ENCODE measurements around the gene CCDC83. TPM values are rescaled to one million over a fixed set of nuclear protein-coding genes. Genes with fewer than 3 reads are reported as not detected.
"Not testable (repeated sequence)": the region's sequence is repeated elsewhere in the genome, so short reads cannot be mapped to it uniquely, and the experiment has no call there.

CCDC83 gene
- total RNA-seq, 1 experiment from 2014 or later = not detected

DNA sequence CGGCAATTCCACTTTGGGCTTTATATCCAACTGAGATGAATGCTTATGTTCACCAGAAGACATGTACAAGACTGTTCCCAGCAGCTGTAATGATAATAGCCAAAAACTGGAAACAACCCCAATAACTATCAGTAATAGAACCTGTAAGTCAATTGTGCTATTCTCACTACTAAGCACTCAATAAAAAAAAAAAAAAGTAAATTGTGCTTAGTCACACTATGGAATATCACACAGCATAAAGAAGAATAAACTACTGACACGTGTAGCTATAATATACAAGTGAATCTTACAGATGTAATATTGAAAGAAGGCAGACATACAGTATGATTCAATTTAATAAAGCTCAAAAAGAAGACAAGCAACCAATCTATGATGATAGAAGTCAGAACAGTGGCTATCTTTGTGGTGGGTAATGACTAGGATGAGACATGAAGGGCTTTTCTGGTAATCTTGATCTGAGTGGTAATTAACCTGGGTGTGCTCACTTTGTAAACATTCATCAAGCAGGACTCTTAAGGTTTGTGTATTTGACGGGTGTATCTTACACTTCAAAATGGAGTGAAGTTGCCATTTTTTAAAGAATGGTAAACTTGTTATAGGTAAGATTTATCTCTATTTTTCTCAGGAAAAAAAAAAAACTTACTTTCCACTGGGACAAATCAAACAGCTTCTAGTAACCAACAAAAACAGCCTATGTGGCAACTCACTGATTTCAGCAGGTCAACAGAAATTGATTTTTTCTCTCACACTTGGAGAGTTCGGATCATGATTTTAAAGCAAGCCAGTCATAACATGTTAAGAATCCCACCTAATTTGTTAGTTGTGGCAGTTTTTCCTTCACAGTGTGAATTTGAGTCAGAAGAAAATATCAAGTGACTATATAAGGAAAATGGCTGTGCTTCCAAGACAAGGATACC, 84.2 kb downstream of the CCDC83 start:
- DNase-seq (ENCODE audit: low spot score) = no peak

DNA sequence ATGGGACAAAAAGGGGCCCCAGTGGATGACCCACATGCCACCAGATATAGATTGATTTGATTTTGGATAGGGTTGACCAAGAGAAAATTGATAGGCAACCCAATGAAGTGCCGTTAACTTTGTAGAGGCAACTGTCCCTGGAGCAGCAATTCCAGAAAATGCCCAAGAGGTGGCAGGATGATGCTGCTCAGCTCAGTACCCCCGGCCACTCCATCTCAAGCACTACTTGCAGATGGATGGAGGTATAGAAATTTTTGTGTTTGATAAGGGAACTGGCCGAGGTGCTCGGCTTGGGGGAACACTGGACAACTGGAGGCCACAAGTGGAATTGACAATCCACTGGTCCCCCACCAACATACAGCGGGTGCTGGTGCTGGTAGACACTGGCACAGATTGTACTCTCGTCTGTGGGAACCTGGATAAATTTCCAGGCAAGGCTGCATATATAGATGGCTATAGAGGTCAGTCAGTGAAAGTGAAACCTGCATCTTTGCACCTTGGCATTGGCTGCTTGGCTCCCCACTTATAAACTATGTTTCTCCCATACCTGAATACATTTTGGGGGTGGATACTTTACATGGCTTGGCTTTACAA, 86.3 kb downstream of the CCDC83 start:
- peak; percentile 73 for DNase-seq (ENCODE audit: low spot score)

DNA sequence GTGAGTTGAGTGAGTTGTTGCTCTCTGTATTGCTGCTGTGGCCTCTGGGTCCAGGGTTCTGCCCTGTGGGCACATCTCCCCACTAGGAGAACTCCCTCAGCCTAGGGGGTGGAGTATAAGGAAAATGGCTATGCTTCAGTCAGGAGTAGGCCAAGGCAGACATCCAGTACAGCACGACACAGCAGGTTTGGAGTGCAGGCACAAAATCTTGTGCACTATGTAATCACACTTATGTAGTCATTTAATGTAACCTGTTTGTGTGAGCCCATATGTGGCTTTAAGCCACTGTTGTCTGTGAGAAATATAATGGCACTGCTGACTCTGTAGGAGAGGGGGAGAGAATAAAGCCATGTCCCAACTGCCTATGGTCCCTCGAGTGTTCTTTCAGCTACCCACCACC, 90.1 kb downstream of the CCDC83 start:
- no peak for DNase-seq (ENCODE audit: low spot score)

DNA sequence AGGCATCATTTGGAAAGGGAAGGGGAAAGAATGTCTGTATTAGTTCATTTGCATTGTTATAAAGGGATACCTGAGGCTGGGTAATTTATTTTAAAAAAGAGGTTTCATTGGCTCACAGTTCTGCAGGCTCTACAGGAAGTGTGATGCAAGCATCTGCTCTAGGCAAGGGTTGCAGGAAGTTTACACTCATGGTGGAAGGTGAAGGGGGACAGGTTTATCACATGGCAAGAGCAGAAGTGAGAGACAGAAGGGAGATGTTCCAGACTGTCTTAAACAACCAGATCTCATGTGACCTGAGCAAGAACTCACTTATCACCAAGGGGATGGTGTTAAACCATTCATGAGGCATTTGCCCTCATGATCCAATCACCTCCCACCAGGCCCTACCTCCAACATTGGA, 90.6 kb downstream of the CCDC83 start:
- DNase-seq (ENCODE audit: low spot score) = no peak

DNA sequence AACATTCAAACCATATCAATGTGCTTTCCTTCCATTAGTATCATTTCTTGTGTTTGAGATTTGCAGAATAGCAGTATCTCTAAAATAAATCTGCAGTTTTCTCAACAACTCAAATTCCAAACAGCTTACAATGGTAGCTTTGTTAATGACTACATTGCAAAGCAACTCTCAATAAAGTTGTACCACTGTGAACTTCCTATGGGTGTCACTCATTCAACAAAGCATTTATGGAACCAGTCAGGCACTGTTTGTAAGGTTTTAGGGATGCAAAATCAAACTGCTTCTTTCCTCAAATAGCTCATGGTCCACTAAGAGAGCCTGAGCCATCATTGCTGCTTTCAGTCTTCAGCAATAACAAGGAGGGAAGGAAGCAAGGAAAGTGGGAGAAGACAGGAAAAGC, 91.0 kb downstream of the CCDC83 start:
- DNase-seq (ENCODE audit: low spot score) = no peak

DNA sequence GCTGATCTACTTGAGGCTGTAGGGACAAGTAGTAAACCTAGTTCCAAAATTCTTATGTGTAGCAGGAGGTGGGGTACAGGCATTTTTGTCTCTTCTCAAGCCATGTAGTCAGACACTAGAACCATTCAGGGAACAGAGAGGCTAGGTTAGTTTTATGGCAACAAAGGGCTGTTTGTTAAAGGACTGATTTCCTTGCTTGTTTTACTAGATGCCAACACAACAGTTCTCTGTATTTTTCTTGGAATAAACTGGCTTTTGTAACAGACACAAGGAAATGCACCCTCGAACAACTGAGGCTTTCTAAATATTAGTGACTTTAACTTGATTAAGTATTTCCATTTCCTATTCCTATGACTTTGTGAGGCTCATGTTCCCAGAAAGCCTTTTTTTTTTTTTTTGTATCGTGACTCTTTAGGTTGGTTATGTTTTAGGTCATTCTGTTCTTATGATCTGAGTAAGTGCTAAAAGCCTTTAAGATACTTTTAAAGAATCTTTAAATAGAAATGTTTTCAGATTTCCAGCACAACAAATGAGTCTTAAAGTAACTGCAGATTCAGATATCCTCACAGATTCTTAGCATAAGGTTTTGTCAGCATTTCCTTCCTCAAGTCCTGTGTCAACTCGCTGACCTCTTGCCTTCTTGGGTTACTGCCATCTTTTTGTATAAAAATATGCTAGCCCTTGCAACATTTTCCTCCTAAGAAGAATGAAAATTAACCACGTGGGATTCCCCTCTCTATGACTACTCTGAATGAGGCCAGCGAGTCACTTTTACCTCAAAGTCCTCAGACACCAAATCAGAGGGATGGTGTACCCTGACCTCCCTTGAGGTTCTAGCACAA, 92.5 kb downstream of the CCDC83 start:
- DNase-seq (ENCODE audit: low spot score) = peak; percentile 35

DNA sequence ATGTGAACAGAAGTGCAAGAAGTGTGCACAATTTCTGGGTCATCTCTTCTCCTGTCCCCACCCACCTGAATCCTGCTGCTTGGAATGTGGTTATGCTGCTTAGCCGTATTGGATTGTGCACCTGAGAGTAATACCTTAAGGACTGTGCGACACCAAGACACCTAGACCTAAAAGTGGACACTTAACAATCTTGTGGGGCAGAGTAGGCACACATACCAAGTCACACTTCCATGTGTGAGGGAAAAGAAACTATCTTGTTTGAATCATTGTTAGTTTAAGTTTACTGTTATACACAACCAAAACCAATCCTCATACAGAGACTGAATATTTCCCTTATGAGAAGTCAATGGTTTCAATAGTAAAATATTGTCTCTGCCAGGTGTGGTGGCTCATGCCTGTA, 93.7 kb downstream of the CCDC83 start:
- DNase-seq (ENCODE audit: low spot score) = peak; percentile 53

DNA sequence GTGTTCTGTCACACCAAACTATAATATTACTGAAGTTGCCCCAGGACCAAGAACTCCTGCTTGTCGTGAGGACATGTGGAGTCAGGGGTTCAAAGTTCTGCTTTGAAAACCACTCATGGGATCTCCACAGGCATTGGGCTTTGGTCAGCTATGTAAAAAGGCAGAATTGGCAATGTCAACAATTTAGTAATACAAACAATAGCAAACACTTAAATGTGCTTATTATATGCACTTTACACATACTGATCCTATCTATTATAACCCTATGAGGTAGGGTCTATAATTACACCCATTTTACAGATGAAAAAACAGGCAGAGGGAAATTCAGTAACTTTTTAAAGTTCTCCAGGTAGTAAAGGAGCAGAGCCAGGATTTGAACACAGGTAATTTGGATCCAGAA, 94.6 kb downstream of the CCDC83 start:
- DNase-seq (ENCODE audit: low spot score) = no peak

DNA sequence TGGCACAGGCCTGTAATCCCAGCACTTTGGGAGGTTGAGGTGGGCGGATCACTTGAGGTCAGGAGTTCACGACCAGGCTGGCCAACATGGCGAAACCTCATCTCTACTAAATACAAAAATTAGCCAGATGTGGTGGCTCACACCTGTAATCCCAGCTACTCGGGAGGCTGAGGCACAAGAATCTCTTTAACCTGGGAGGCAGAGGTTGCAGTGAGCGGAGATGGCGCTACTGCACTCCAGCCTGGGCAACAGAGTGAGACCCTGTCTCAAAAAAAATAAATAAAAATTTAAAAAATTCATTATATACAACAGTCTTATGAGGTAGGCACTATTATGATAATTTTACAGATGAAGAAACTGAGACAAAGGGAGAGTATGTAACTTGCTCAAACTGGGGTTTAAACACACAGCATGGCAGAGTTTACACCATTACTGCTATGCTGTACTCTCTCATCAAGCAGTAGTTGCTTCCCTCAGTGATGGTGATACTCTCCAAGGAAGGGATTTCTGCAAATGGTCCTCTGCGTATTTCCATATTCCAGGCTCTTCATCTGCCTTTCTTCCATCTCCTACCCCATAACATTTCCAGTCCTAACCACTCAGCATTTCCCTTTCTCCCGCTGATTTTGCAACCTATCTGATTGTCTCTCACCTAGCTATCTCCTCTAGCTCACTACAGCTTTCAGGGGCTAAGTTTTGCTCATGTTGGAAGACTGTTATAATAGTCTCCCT, 95.3 kb downstream of the CCDC83 start:
- no peak for DNase-seq (ENCODE audit: low spot score)

DNA sequence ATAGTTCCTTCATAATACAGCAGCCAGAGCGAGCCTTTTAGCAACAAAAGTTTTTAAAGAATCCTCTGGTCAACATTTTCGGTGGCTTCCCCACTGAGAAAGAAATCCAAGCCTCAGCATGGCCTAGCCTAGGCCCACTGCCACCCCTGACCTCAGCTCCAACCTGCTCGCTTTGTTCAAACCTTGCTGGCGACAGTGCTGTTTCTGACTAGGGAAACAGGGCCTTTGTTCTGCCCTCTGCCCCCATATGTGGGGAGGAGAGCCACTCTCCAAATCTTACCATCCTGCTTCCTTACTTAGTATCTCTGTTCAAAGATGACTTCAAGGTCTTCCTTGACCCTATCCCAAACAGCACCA, 95.8 kb downstream of the CCDC83 start:
- DNase-seq (ENCODE audit: low spot score) = no peak

DNA sequence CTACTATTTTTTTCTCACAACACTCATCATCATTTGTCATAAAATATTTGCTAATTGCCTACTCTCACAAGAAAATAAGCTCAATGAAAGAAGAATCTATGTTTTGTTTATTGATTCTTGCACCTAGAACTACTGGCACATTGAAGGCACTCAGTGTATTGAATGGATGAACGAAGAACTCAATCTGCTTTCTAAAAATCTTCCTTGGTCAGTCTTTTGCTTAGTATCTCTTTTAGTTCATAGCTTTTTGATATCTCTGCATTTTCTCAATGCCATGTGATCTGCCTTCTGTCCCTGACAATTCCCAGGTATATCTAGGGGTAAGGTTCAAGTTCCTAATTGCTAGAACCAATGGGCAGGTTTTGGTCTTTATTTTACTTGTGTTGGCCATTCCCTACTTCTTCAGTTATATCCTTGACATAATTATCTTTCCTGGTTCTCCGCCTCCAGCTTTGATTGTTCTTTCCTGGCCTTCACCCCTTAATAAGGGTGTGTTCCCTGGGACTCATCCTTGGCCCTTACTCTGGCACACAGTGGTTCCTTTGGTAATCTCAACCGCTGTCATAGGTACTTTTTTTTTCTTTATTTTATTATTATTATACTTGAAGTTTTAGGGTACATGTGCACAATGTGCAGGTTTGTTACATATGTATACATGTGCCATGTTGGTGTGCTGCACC, 96.4 kb downstream of the CCDC83 start:
- no peak for DNase-seq (ENCODE audit: low spot score)

DNA sequence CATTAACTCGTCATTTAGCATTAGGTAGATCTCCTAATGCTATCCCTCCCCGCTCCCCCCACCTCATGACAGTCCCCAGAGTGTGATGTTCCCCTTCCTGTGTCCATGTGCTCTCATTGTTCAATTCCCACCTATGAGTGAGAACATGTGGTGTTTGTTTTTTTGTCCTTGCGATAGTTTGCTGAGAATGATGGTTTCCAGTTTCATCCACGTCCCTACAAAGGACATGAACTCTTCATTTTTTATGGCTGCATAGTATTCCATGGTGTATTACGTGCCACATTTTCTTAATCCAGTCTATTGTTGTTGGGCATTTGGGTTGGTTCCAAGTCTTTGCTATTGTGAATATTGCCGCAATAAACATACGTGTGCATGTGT, 96.9 kb downstream of the CCDC83 start:
- not testable (repeated sequence) for DNase-seq (ENCODE audit: low spot score)

DNA sequence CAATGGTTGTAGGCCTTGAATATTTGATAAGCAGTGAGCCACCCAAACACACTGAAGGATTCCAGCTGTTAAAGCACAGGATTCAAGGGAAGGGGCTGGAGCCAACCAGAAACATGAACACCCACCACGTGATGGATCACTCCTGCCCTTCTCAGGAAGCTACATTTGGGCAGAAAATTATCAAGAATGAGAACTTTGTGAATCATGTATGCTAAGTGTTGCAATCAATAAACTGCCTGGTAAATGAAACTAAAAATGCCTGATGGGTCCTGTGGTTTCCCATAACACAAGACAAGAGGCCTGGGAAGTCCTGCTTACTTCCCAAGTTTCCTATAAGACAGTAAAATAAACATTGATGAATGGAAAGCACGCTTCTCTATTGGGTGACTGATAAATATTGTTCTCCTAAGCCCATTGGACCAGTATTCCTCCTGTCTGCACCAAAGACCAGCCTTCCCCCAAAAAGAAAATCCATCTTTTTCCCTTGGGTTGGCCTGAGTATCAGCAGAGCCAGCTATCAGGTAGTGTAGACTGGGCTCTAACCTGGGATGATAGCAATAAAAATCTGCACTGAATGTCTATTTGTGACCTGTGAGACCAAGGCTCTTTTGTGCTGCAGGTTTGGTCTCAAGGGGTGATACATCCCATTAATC, 98.4 kb downstream of the CCDC83 start:
- no peak for DNase-seq (ENCODE audit: low spot score)

DNA sequence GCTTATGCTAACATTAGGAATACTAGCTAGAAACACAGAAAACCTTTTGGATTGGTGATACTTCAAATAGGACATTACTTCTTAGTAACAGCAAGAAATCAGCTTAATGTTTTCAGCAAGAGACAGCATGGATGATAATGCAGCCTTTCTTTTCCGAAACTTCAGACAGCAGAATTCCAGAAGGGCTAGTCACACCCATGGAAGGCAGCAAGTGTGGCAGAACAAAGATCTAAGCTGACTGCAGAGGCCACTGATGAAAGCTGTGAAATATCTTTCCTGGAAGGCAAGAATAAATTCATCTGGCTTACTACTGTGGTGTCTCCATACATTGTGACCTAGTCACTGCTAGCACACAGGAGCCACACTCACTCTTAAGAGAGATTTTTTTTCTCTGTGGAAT, 100.3 kb downstream of the CCDC83 start:
- no peak for DNase-seq (ENCODE audit: low spot score)

DNA sequence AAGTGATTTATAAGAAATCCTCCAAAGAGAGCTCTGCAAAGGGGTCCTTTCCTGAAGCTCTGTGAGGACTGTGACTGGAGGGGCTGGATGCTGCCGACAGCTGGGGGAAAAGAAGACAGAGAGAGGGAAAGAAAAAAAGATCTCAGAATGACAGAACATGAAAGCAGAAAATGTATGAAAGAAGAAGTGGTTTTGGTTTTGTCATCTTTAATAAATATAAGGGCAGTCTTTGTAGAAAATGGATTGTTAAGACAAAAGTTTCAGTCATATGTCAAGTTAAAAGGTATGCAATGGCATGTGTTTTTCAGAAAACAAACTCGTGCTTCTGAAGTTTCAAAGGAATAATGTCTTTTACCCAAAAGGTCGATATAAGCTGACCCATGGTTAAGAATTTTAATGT, 105.5 kb downstream of the CCDC83 start:
- no peak for DNase-seq (ENCODE audit: low spot score)

DNA sequence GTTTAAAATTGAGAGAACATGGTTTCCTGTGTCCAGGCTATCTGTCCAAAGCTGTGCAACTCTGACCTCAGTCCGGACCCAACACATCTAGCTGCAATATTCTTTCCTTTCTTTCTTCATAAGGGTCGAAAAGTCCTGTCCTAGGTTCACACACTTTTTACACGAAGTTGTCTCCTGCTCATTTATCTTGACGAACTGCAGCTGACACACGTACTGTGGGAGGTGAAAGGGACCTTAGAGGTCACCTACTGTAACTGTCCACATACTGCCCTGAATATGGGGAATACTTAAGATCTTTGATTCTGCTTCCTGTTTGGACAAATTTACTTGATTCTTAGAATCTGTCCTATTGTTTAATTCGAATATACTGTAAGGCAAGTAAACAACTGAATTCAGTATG, 105.9 kb downstream of the CCDC83 start:
- DNase-seq (ENCODE audit: low spot score) = no peak

DNA sequence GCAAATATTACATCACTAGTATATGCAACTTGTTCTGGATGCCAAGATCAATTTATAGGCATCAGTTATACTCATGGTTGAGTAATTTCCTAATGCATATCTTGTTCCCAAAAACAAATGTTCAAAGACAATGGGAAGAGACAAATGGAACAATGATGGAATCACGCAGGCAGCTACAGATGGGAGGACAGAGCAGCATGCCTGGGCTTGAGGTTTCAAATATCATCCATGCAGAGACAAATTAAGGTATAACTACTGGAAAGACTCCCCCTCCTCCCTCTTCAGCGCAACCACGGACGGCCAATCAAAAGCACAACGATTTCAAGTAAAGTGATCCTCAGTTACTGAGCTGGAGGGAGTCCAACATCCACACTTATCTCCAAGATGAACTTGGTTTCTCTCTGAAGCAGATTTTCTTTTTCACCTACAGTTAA, 106.8 kb downstream of the CCDC83 start:
- no peak for DNase-seq (ENCODE audit: low spot score)

DNA sequence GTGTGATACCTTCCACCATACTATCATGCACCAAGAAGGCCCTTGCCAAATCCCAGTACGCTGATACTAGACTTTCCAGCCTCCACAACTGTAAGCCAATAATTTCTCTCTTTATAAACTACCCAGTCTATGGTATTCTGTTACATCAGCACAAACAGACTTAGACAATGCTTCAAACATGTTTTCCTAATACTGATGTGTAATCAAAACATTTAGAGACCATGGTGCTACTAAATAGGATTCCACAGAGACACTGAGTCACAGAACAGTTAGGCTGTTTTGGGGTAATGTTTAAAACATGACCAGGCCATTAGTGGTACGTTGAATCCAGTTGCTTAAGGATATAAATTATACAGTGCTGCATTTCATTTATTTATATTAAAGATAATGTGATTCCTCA, 110.0 kb downstream of the CCDC83 start:
- DNase-seq (ENCODE audit: low spot score) = no peak

DNA sequence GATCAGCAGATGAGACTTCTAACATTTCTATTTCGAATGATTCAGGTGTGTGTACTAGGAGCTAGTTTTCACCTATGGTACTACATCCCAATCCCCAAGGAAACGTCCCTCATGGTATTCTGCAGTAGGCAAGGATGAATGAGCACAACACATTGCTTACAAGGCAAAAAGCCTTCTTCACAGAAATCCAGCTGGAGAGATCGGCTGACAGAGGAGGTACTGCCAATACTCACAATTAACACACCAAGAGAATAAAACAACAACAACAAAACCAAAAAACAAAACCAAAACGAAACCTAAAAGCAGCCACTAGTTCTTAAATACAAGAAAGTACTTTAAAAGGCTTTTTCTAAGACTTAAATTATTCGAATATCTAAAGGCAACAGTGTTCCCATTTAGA, 112.3 kb downstream of the CCDC83 start:
- DNase-seq (ENCODE audit: low spot score) = no peak

All from HT-29 (cell line).